ENCODE measurements around the gene TMEM82. TPM values are rescaled to one million over a fixed set of nuclear protein-coding genes. Genes with fewer than 3 reads are reported as not detected.
"Not testable (repeated sequence)": the region's sequence is repeated elsewhere in the genome, so short reads cannot be mapped to it uniquely, and the experiment has no call there.

TMEM82 gene
- total RNA-seq (2014; rRNA removed; shearing (Covaris generic)) = not detected in 2 replicates

DNA sequence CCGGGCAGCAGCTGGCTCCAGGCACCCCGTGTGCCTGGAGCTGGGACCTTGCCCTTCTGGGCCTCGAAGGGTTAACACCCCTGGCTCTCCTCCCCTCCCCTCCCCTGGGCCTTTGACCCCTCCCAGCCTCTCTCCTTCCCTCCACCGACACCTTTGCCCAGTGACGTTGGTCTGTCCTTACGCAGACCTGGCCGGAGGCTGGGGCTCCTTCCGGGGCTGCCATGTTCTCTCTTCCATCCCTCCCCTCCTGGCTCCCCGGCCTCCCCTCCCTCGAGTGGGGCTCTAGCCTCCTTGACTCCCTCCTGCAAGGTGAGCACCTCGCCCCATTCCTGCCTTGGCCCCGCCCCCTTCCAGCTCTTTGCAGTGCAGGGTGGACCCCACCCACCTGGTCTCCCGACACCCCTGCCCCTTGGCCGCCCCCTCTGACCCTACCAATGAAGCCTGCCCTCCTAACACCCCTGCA lies at the start of gene TMEM82:
Gene TMEM82, plus strand, starts transcription at position 161 of the 463 bp plus-strand sequence. Its CDS starts 61 bp downstream, at position 222.
- DNase-seq (ENCODE audit: low spot score) = no peak

DNA sequence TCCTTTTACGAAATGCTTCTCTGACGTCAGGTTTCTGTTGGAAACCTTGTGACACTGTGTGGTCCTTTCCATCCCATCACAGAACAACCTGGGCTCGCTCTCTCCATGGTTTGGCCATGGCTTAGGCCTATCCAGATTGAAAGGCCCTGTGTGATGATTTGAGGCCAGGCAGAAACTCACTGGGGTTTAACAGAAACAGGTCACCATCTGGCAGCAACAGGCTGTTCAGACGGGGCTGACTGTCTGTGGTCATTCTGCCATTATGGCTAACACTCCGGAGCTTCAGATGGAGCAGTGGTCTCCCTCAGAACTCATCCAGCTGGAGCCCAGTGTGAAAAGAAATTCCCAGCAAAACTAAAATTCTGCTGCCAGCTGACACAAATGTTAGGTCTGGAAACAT lies 48.9 kb upstream of the TMEM82 start:
- DNase-seq (ENCODE audit: low spot score) = no peak

DNA sequence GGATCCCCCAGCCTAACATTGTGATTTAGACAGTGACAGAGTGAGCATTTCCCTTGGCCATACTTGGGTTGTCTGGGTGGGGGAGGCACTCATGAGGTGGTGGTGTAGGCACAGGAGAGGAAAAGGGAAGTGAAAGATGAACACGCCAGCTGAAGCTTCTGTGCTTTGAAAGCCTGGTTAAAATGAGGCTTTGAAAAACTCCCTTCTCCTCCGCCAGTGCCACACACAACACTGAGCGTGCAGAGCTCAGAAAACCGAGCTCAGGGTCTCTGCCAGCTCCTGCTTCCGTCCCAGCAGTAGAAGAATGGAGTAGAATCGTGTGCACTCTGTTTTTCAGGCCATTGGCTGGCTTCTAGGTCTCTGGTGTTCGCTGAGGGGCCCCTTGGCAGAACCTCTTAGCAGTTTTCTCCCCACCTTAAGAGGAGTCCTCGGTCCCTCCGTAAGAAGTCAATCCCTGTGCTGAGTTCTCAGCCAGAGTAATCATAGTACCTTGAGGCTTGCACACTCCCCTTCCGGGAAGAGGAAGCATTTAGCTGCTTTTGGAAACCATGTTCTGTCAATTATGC lies 45.3 kb upstream of the TMEM82 start:
- DNase-seq (ENCODE audit: low spot score) = no peak

DNA sequence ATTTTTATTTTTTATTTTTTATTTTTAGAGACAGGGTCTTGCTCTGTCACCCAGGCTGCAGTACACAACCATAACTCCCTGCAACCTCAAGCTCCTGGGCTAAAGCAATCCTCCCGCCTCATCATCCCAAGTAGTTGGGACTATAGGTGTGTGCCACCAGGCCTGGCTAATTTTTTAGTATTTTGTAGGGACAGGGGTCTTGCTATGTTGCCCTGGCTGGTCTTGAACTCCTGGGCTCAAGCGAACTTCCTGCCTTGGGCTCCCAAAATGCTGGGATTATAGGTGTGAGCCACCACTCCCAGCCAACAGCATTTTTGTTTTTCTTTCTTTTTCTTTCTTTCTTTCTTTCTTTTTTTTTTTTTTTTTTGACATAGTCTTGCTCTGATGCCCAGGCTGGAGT lies 44.1 kb upstream of the TMEM82 start:
- DNase-seq (ENCODE audit: low spot score) = no peak

DNA sequence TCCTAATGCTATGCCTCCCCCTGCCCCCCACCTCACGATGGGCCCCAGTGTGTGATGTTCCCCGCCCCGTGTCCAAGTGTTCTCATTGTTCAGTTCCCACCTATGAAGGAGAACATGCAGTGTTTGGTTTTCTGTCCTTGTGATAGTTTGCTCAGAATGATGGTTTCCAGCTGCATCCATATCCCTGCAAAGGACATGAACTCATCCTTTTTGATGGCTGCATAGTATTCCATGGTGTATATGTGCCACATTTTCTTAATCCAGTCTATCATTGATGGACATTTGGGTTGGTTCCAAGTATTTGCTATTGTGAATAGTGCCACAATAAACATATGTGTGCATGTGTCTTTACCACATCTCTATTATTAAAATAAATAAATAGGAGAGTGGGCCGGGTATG lies 43.0 kb upstream of the TMEM82 start:
- DNase-seq (ENCODE audit: low spot score) = not testable (repeated sequence)

DNA sequence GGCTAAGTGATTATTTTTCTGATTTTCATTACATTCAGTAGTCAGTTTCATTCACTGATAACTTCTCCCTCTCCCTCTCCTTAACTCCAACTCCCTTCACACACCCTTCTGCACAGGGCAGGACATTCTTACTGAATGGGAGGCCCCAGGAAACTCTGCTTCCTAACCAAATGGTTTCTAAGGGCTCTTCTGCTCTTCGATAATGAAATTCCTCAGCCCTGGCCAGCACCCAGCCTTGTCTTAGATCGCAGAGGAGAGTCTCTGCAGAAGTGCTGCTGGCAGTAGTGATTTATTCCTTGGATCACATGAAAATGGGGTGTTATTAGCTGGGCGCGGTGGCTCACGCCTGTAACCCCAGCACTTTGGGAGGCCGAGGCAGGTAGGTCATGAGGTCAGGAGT lies 41.8 kb upstream of the TMEM82 start:
- DNase-seq (ENCODE audit: low spot score) = no peak

DNA sequence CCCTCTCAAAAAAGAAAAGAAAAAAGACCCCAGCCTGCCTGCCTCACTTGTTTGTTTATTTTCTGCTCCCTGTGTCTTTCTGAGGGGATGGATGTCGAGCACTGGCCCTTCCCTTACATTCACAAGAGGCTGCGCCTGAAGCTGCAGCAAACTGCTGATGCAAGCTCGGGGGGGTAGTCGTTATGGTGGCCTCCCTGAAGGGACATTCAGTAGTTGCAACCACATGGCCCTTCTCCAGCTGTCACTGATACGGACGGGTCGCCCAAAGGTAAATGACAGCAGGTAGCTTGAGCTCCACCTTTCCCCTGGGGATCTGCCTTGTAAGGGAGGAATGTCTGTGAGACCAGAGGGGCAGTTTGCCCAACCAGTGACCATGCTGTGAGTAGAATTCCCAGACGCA lies 40.5 kb upstream of the TMEM82 start:
- no peak for DNase-seq (ENCODE audit: low spot score)

DNA sequence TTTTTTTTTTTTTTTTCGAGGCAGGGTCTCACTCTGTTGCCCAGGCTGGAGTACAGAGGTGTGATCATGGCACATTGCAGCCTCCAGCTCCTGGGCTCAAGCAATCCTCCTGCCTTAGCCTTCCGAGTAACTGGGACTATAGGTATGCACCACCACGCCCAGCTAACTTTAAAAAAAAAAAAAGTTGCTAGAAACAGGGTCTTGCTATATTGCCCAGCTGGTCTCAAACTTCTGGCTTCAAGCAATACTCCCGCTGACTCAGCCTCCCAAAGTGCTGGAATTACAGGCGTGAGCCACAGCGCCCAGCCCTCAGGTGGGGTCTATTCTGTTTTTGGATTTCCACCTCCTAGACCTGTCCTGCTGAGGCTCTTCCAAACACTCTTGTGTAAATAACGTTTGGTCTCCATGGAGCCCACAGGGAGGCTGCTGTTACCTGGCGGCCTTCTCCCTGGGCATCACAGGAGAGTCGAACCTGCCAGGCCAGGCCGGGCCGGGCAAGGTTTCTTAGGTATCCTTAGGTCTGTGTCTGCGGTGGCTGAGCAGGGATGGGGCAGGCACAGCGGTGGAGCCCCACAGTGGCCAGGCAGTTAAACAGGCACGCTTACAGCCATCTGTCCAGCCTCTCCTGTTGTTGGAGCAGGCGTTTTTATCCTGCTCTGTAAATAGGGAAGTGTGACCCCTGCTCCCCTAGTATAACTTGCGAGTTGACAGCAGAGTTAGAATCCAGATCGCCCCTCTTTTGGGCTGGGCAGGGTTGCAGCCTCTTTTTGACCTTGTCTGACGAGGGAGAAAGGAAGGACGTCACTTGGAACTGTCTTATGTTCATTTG lies 39.4 kb upstream of the TMEM82 start:
- no peak for DNase-seq (ENCODE audit: low spot score)

DNA sequence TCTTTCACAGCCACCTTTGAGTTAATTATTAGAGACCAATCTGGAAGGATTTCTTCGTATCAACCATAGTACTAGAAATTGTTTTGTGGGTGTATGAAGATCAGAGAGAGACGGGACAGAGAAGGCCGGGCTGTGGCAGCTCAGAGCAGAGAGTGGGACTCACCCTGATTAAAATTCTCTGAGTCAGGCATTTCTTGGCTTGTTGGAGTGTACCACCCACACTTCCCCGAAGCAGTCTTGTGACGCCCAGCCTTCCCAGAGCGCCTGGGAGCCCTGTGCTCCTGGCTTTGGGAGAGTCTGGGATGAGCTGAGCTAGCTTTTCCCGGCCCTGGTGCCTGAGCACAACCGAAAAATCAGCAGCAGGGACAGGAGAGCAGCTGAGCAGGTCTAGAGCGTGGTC lies 38.7 kb upstream of the TMEM82 start:
- peak; percentile 75 for DNase-seq (ENCODE audit: low spot score)

DNA sequence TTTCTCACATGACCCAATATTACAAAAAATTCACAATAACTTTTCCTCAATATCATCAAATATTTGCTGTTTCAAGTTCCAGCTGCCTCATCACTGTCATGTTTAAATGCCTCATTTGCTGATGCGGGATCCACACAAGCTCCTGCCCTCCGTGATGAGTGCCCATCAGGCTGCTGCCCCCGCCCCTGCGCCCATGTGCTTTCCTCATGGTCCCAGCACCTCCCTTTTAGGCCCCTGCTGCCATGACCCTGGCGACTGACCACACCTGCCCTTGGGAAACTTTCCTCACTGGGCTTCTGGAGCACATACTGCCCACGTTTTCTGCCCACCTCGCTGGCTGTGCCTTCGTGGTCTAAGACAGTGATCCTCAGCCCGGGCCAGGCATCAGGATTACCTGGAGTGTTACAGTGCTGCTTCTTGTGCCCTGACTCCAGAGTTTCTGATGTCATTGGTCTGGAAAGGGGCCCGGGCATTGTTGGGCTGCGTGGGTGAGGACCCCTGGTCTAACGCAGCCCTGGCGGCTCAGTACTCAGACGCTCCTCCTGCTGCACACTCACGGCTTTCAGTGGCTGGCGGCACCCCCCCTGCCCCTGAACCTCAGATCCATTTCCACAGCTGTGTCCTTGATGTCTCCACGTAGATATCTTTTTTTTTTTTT lies 37.6 kb upstream of the TMEM82 start:
- DNase-seq (ENCODE audit: low spot score) = no peak

DNA sequence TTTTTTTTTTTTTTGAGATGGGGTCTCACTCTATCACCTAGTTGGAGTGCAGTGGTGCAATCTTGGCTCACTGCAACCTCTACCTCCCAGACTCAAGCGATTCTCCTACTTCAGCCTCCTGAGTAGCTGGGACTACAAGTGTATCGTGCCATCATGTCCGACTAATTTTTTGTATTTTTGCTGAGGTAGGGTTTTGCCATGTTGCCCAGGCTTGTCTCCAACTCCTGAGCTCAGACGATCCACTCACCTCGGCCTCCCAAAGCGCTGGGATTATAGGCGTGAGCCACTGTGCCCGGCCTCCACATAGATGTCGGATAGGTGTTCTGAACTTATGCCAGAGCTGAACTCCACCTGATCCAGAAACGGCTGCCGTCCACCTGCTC lies 37.1 kb upstream of the TMEM82 start:
- DNase-seq (ENCODE audit: low spot score) = no peak

DNA sequence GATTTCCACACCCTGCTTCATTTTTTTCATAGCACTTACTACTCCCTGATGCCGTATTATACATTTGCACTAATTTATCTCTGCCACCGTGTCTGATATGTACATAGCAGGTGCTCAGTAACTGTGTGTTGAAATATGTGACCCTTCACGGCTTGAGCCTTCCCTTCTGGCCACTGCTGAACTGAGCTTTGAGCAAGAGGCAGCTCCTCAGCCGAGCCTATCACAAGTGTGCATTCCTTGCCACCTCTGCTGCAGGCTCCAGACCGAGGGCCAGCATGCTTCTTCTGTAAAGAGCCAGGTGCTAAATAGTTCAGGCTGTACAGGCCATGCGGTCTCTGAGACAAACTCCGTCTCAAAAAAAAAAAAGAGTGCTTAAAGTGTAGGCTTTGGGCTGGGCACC lies 35.5 kb upstream of the TMEM82 start:
- no peak for DNase-seq (ENCODE audit: low spot score)

DNA sequence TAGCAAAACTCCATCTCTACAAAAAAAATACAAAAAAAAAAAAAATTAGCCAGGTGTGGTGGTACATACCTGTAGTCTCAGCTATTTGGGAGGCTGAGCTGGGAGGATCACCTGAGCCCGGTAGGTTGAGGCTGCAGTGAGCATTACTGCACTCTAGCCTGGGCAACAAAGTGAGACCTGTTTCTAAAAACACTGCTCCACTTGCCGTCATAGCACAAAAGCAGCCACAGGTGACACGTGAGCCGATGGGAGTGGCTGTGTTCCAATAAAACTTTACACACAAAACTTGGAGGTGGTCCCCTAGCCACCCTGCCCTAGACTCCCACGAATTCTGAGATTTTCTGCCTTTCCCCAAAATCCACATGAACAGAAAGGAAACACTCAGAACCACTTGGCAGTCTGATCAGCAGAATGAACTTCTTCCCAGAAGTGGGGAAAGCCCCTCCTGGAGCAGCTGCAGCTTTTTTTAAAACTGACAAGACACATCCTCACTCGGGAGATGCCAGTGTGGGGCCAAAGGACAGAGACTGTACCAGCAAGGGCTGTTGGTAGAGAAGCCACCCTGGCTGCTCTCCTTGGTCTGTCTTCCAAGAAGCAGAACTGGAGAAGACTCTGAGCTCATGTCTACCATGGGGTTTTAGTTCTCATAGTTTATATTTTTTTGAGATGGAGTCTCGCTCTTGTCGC lies 34.9 kb upstream of the TMEM82 start:
- DNase-seq (ENCODE audit: low spot score) = no peak

DNA sequence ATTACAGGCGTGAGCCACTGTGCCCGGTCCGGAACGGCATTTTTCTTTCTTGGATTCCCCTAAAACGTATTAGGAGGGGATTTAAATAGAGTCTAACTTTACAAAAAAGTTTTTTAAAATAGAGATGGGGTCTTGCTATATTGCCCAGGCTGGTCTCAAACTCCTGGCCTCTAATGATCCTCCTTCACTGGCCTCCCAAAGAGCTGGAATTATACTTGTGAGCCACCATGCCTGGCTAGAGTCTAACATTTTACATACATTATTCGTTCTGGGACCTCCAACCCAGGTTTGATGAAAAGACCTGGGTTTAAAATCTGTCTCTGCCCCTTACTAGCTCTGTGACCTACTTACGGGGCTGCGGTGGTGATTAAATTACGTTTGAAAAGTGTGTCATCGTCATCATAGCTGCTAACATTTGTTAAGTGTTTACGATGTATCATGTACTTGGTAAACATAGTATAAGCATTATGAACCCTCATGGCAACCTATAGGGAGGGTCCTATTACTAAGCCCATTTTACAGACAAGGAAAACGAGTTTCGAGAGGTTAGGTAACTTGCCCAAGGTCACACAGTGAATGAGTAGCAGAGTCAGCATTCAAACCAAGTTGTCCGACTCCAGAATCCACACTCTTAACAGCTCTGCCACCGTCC lies 33.7 kb upstream of the TMEM82 start:
- DNase-seq (ENCODE audit: low spot score) = no peak

DNA sequence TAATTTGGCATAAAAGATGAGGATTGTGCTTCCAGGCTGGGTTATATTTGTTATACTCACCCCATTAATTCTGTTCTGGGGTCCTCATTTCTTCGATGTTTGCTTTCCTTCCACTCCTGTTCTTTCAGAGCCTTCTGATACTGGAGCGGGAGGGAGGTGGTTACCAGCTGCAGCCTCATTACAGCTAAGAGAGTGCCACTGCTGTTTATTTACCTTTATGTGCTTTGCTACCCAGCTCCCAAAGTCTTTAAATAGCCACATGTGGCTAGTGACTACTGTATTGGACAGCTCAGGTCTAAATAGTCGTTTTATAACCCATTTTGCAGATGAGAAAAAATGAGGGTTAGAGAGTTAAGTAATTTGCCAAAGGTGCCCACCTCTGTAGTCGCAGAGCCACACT lies 33.1 kb upstream of the TMEM82 start:
- no peak for DNase-seq (ENCODE audit: low spot score)

DNA sequence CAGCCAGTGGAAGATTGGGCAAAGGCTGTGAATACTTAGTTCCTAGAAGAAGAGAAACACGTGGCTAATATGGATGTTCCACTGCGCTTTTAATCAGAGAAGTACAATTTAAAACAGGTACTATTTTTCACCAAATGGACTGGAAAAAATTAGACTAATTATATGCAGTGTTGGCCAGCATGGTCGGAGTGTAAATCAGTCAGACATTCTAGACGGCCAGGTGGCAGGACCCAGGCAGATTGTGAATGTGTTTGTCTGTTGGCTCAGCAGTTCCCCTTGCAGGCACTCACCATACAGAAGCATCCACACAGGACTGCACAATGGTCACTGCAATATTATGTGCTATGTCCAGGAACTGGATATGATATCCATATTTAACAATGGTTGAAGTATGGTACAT lies 30.1 kb upstream of the TMEM82 start:
- DNase-seq (ENCODE audit: low spot score) = no peak

DNA sequence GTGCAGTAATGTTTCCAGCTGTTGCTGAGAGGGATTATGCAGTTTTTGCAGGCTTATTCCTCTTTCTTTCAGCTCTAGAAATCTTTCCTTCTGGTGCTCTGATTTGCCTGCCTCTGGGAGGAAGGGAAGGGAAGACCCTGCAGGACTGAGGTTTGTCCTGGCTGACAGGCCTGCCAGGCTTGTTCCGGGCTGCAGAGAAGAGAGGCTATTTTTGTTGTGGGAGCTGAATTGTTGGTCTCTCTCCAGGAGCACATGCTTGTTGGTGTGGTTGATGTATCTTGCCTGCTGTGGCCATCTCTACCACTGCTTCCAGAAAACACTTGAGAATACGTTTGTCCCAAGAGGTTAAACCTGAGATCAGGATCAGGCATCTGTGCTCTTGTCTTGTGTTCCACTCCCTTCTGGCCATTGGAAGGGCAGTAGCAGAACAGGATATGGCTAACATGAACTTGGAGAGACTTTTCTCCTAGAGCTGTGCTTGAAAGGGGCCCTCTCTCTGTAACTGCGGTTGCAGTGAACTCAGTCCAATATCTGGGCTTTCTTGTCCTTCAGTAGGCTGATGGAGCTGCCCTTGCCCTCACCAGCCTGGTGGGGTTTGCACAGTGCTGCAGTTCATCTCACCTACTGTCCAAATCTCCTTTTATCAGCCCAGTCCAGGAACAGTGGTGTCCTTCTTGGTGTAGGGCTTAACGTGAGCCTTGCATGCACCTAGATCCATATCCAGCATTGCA lies 27.7 kb upstream of the TMEM82 start:
- no peak for DNase-seq (ENCODE audit: low spot score)

DNA sequence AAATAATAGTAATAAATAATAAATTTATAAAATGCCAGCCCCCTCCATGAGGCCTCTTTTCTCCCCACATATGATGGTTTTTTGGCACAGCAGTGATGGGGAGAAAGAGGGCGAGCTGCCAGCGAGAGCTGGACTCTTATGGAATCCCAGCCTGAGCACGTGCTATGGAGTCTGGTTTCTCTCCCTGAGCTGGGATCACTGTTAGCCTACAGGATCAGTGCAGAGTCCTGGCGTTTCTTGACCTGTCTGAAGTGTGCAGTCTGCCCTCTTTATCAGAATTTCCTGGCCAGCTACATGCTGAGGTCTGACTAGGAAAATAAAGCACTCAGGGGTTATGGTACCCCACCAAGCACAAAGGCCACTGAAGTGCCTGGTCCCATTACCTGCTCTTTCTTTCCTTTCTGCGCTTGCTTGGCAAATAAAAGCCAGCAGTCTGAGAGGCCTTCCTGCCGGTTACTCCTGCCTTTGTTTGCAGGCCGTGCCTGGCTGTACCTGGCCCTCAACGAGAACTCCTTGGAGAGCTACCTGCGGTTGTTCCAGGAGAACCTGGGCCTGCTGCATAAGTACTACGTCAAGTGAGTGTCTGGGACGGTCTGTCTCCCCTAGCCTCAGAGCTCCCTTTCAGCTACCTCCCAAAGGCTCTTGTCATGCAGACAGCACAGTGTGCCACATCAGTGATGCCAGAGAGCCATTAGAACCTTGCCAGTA lies 24.7 kb upstream of the TMEM82 start:
- DNase-seq (ENCODE audit: low spot score) = no peak

DNA sequence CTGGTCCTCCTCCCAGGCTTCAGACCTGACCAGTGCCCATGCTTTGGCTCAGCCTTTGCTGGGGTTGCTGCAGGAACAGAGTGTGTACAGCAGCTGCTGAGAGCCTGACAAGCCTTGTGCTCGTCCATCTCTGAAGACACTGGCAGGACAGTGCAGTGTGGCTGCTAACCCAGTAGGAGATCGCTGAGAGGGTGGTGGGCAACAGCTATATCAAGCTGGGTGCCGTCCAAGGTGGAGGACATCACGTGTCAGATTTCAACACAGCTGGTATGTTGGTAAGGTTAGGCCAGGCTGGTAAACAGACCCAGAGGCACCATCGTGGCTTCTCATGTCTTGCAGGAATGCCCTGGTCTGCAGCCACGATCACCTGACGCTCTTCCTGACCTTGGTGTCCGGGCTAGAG lies 24.1 kb upstream of the TMEM82 start:
- DNase-seq (ENCODE audit: low spot score) = no peak

DNA sequence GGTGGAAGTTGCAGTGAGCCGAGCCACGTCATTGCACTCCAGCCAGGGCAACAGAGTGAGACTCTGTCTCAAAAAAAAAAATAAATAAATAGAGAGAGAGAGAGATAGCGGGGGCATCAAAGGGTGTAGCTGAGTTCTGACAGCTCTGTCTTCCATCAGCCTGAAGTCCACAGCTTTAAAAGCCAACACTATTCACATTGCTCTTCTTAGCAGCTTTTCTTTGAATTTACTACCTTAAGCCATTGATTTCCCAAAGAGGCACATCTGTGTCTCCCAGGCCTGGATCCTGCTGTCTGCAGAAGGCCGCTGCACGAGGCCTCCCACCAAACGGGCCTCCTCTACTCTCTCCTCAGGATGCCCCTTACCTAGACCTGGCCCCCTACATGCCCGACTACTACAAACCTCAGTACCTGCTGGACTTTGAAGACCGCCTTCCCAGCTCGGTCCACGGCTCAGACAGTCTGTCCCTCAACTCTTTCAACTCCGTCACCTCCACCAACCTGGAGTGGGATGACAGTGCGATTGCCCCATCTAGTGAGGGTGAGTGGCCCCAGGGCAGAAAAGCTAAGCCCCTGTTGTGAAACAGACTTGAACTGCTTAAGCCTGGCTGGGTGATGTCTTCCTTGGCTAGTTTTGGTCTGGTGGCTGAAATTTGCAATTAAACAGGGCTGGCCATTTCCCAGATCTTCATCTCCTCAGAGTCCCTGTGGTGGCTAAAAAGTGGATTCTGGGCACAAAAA lies 22.7 kb upstream of the TMEM82 start:
- no peak for DNase-seq (ENCODE audit: low spot score)
